ENCODE results near the gene PSMB5.

Gene PSMB5

DNA sequence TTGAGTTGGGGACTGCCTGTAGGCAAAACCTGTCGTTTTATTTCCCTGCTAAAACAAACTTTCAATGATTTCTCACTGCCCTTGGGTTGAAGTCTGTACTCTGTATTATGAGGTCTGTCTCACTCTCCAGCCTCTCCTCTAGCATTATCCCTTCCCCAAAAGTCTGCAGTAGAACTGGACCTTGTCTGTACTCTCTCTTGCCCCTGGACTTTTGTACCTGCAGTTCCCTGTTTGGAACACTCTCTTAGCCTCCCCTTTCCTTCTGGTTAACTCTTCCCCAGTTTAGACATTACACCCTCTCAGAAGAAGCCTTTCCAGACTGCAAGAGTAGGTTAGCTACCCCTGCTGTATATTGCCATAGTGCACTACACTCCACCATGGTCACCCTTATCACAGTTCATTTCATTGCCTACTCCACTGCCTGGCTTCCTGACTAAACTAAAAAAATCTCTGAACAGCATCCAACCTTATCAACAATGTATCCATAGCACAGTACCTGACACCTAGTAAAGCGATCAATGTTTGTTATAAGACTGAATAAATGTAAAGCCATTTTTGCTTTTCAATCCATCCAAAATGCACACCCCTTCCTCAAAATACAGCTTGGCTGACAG is 48.7 kb downstream of the PSMB5 start:
- no peak for DNase-seq

GRCh38 chr14:22984959-22985658 is 49.6 kb downstream of the PSMB5 start:
- DNase-seq: no peak

- DNase-seq: peak; percentile 66 to 84
These were observed 52.0 kb downstream of the PSMB5 start, which contains the start of gene AJUBA for GRCh38 chr14:22982477-22983245. TSS of gene AJUBA (minus strand) at chr14:22982551. CDS start at chr14:22982266, 285 bp downstream.

DNA sequence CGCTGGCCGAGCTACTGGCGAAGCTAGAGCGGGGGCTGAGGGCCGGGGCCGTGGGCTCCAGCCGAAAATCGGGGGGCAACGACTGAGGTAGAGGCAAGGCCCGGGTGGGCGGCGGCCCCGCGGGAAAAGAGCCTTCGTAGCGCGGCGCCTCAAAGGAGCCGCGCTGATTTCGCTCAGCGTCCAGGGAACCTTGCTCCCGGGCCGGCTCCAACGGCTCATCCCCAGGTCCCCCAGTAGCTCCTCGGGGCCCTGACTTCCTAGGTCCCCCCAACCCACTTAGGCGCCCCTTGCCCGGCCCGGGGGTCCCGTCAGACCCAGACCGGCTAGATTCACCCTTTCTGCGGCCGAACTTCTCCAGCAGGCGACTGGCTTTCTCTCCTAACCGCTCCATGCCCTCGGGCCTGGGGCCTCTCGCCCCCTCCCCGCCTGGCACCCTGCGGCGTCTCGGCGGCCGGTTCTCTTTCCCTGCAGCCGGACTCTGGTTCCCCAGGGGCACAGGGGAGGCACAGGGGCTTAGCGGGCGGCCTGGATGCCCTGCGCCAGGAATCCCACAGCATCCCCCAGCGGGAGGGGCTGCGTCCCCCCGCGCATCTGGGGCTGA is 52.7 kb downstream of the PSMB5 start:
- no peak for DNase-seq

- peak in 1 of 2 experiments; percentile 46 for DNase-seq
These were observed 53.4 kb downstream of the PSMB5 start for GRCh38 chr14:22981090-22981875.

DNA sequence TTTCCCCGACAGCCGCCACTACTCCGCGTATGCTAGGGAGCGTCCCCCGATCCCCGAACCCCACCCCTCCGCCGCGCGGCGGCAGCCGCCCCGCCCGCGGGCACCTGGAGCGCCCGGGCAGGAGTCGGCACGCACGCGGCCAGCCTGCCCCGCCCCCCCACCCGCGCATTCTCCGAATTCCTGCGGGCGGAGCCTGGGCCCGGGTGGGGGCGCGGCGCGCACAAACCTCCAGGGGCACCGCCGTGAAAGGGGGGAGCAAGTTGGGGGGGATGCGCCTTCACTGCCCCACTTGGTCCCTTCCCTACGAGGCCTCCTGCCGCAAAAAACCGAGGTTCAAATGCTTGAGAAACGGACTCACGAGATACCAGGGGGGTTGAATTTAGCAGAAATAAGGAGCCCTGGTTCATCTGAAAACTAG is 54.0 kb downstream of the PSMB5 start:
- no peak for DNase-seq

GRCh38 chr14:22979748-22980392 is 54.8 kb downstream of the PSMB5 start:
- no peak for DNase-seq

GRCh38 chr14:22978981-22979671 is 55.6 kb downstream of the PSMB5 start:
- DNase-seq: no peak

GRCh38 chr14:22978487-22978837 is 56.2 kb downstream of the PSMB5 start:
- DNase-seq: no peak

DNA sequence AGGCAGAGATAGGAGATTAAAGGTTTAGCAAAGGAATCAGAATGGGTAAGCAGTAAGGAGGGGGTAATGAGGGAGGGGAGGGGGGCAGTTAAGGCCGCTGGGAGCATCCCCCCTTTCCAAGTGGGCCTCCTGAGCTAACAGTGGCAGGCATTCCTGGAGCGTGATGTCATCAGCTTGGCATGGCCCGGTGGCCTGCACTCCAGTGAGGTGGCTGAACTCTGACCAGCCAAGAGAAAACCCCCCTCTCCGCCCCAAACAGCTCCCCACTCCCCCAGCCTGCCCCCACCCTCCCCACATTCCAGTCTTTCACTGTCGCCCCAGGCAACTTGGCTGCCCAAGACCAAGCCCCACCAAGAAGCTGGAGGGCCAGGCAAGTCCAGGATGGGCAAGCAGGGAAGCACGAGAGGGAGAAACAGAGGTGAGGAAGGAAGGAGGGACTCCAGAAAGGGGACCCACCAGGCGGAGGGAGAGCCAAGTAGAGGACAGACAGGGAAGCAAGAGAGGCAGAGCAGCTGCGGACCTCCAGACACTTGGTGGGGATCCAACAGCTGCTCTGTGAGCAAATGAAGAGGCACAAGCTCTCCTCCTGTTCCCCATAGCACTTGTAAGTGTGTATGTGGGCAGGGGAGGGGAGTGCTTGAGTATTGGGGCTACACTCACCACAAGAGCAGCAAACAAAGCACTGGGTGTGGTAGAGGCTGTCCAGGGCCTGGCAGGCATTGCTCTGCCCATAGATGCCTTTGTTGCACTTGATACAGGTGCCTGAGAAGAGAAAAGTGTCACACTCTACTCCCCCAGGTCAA is 56.8 kb downstream of the PSMB5 start:
- peak in 1 of 2 experiments; percentile 46 for DNase-seq

DNA sequence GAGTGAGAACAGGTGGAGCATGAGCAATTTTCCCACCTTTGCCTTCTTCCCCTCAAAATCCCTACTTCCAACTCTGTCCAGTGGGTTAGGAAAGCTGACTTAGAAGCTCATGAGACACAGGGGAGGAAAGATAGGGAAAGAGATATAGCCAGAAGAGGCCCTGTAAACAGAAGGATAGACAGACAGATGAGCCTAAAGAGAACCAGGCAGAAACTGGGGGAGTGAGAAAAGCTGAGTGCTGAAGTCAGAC is 57.3 kb downstream of the PSMB5 start:
- no peak for DNase-seq

DNA sequence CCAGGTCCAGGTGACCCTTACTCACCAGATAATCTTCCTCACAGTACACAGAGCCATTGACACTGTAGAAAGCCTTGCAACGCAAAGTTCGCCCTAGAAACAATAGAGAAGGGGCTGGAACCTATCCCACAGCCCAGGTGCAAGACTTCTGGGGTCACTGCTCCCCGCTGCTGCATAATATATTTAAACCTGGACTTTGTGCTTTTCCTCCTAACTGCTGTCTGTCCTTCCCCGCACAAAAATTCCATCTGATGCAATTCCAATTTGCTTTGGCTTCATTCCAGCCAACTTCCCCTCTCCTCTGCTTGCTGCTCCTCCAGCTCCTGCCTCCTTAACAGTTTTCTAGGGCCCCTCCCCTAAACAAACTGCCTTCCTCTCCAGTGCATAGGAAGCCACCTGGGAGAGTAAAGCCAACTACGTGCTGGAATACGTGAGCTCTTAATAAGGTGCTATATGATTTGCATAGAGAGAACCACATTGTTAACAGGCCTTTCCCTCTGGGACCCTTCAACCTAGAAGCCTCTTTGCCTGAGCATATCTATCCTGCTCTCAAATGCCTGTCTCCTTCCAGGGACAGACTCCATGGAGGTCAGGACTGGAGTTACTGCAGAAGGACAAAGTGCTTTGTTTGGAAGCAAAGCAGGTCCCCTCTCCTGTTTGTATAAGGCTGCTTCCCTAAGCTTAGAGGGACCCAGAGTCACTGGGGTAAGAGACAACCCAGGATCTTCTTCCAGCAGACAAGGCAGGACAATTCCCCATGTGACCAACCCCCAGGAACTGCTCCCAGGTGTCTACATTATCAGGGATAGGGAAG is 57.9 kb downstream of the PSMB5 start:
- DNase-seq: no peak
